Measurements from ENCODE around the gene B3GALT4.

The B3GALT4 gene

DNA sequence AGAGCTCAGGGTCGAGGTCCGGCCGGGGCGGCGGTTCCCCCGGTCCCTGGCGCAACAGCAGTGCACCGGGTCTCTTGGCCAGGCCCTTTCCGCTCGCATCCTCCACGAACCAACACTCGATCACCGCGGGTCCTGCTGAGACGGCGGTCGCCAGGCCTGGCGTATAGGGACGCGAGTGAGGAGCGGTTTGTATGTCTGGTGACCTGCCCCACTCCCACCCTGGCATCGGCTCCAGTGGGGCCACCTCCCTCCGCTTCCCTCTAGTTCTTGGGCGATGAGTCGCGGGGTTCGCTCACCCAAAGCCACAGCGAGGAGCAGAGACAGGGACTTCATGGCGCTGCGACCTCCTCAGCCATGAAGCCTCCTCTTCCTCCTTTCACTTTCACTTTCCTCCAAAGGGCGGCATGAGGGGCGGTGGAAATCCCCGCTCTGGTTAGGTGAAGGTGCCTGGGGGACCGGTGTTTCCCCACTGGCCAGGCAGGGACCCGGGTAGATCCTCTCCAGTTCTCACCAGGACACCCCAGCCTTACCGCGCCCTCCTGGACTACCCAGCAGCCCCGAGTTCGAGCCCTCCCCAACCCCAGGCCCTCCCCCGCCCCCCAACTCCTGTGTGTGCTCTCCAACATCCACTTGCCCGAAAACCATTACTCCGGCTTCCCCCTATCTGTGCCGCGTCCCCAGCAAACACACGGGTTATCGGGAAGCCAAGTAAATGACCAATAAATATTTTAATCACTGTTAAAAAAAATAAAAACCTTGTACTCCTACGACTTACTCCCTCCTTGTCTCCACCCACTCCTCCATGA, 37.0 kb downstream of the B3GALT4 start, which contains the start of gene TAPBP (continued):
- TF ChIP-seq ZNF701 (tag by site-specific recombination; IDR thresholded peaks at IDR 0.05) (no peak), OVOL3 (tag by site-specific recombination; IDR thresholded peaks at IDR 0.05) (no peak), ZNF600 (tag by site-specific recombination; IDR thresholded peaks at IDR 0.05) (peak; percentile 41; the same call in 1 of the 2 replicates), ZNF549 (tag by site-specific recombination; IDR thresholded peaks at IDR 0.05) (no peak), ZNF501 (tag by site-specific recombination; IDR thresholded peaks at IDR 0.05) (peak; percentile 75), HOXC10 (CRISPR knock-in tag; IDR thresholded peaks at IDR 0.05) (no peak), ZNF449 (tag by site-specific recombination; IDR thresholded peaks at IDR 0.05) (no peak), ZNF121 (tag by site-specific recombination; IDR thresholded peaks at IDR 0.05) (no peak), ZNF239 (tag by site-specific recombination; IDR thresholded peaks at IDR 0.05) (no peak), MZF1 (tag by site-specific recombination; IDR thresholded peaks at IDR 0.05; ENCODE audit: borderline replicate concordance) (no peak), IKZF3 (tag by site-specific recombination; IDR thresholded peaks at IDR 0.05) (no peak), ZNF211 (tag by site-specific recombination; IDR thresholded peaks at IDR 0.05; ENCODE audit: low read depth) (no peak), ZNF248 (tag by site-specific recombination; IDR thresholded peaks at IDR 0.05) (no peak), ZNF174 (tag by site-specific recombination; IDR thresholded peaks at IDR 0.05) (no peak), ZXDB (tag by site-specific recombination; IDR thresholded peaks at IDR 0.05) (0 out of 2 replicates have a peak, but pooled peaks have one; percentile 35), SCRT1 (tag by site-specific recombination; IDR thresholded peaks at IDR 0.05; ENCODE audit: borderline replicate concordance) (no peak), HIC1 (tag by site-specific recombination; IDR thresholded peaks at IDR 0.05) (peak; percentile 66; the same call in 1 of the 2 replicates), OSR2 (tag by site-specific recombination; IDR thresholded peaks at IDR 0.05) (no peak), ZNF658 (tag by site-specific recombination; IDR thresholded peaks at IDR 0.05) (no peak), ZBTB8A (tag by site-specific recombination; IDR thresholded peaks at IDR 0.05) (peak; percentile 5), ZFP41 (tag by site-specific recombination; IDR thresholded peaks at IDR 0.05; ENCODE audit: borderline replicate concordance) (no peak), WT1 (tag by site-specific recombination; IDR thresholded peaks at IDR 0.05) (no peak)
- TF ChIP-seq, protein P1, sequence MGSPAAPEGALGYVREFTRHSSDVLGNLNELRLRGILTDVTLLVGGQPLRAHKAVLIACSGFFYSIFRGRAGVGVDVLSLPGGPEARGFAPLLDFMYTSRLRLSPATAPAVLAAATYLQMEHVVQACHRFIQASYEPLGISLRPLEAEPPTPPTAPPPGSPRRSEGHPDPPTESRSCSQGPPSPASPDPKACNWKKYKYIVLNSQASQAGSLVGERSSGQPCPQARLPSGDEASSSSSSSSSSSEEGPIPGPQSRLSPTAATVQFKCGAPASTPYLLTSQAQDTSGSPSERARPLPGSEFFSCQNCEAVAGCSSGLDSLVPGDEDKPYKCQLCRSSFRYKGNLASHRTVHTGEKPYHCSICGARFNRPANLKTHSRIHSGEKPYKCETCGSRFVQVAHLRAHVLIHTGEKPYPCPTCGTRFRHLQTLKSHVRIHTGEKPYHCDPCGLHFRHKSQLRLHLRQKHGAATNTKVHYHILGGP (tag by site-specific recombination; IDR thresholded peaks at IDR 0.05), result no peak
- TF ChIP-seq, protein P2, sequence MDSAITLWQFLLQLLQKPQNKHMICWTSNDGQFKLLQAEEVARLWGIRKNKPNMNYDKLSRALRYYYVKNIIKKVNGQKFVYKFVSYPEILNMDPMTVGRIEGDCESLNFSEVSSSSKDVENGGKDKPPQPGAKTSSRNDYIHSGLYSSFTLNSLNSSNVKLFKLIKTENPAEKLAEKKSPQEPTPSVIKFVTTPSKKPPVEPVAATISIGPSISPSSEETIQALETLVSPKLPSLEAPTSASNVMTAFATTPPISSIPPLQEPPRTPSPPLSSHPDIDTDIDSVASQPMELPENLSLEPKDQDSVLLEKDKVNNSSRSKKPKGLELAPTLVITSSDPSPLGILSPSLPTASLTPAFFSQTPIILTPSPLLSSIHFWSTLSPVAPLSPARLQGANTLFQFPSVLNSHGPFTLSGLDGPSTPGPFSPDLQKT (IDR thresholded peaks at IDR 0.05; ENCODE audit: borderline replicate concordance, low read depth, low read length), result no peak
- TF ChIP-seq, protein P3, sequence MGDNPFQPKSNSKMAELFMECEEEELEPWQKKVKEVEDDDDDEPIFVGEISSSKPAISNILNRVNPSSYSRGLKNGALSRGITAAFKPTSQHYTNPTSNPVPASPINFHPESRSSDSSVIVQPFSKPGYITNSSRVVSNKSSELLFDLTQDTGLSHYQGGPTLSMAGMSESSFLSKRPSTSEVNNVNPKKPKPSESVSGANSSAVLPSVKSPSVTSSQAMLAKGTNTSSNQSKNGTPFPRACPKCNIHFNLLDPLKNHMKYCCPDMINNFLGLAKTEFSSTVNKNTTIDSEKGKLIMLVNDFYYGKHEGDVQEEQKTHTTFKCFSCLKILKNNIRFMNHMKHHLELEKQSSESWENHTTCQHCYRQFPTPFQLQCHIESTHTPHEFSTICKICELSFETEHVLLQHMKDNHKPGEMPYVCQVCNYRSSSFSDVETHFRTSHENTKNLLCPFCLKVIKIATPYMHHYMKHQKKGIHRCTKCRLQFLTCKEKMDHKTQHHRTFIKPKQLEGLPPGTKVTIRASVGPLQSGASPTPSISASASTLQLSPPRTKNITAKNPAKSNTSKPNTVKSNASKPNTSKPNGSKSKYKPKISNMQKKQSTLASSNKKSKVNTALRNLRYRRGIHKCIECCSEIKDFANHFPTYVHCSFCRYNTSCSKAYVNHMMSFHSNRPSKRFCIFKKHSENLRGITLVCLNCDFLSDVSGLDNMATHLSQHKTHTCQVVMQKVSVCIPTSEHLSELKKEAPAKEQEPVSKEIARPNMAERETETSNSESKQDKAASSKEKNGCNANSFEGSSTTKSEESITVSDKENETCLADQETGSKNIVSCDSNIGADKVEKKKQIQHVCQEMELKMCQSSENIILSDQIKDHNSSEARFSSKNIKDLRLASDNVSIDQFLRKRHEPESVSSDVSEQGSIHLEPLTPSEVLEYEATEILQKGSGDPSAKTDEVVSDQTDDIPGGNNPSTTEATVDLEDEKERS (tag by site-specific recombination; IDR thresholded peaks at IDR 0.05), result no peak
- TF ChIP-seq, protein P4, sequence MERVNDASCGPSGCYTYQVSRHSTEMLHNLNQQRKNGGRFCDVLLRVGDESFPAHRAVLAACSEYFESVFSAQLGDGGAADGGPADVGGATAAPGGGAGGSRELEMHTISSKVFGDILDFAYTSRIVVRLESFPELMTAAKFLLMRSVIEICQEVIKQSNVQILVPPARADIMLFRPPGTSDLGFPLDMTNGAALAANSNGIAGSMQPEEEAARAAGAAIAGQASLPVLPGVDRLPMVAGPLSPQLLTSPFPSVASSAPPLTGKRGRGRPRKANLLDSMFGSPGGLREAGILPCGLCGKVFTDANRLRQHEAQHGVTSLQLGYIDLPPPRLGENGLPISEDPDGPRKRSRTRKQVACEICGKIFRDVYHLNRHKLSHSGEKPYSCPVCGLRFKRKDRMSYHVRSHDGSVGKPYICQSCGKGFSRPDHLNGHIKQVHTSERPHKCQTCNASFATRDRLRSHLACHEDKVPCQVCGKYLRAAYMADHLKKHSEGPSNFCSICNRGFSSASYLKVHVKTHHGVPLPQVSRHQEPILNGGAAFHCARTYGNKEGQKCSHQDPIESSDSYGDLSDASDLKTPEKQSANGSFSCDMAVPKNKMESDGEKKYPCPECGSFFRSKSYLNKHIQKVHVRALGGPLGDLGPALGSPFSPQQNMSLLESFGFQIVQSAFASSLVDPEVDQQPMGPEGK (tag by site-specific recombination; IDR thresholded peaks at IDR 0.05), result no peak
- TF ChIP-seq, protein P5, sequence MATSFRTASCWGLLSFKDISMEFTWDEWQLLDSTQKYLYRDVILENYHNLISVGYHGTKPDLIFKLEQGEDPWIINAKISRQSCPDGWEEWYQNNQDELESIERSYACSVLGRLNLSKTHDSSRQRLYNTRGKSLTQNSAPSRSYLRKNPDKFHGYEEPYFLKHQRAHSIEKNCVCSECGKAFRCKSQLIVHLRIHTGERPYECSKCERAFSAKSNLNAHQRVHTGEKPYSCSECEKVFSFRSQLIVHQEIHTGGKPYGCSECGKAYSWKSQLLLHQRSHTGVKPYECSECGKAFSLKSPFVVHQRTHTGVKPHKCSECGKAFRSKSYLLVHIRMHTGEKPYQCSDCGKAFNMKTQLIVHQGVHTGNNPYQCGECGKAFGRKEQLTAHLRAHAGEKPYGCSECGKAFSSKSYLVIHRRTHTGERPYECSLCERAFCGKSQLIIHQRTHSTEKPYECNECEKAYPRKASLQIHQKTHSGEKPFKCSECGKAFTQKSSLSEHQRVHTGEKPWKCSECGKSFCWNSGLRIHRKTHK (tag by site-specific recombination; IDR thresholded peaks at IDR 0.05), result no peak
